HG02943 (cell line): ENCODE results near the gene PCDHGA4.
A peak's percentile ranks its signal among the peaks of the same experiment; 100 is the strongest.
"Not testable (repeated sequence)": the region's sequence is repeated elsewhere in the genome, so short reads cannot be mapped to it uniquely, and the experiment has no call there.

Experiments
- ATAC-seq: cut with Tn5 transposase; IDR thresholded peaks from one replicate; pipeline ENCODE4 v1.9.1; 2021; ENCODE audit warnings: mild to moderate bottlenecking, low read depth, moderate library complexity; ENCODE audit not compliant: unreplicated experiment

Gene PCDHGA4

DNA sequence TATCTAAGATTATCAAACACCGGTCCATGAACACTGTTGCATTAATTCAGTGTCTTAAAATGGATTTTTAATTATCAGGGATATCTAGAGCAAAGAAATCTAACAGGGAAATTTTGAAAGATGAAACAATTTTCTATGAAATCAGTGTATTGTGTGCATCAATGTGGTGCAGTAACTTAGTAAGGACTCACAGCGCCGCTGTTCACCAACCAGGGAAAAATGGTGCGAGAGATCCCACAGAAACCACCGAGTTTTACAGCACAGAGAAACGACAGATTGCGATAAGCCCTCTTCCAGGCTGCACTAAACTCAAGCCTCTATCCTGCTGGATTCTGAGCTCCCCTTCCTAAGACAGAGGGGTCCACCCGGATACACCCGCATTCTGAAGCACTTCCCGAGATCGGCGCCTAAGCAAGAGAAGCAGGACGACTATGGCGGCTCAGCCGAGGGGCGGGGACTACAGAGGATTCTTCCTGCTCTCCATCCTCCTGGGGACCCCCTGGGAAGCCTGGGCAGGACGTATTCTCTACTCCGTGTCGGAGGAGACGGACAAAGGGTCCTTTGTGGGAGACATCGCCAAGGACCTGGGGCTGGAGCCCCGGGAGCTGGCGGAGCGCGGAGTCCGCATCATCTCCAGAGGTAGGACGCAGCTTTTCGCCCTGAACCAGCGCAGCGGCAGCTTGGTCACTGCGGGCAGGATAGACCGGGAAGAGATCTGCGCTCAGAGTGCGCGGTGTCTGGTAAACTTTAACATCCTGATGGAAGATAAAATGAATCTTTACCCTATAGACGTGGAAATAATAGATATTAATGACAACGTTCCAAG, 27.9 kb downstream of the PCDHGA4 start, which contains the start of gene PCDHGA7:
Gene PCDHGA7, plus strand, starts transcription at position 274 of the 826 bp plus-strand sequence. Its CDS starts 158 bp downstream, at position 432.
- ATAC-seq = no peak

DNA sequence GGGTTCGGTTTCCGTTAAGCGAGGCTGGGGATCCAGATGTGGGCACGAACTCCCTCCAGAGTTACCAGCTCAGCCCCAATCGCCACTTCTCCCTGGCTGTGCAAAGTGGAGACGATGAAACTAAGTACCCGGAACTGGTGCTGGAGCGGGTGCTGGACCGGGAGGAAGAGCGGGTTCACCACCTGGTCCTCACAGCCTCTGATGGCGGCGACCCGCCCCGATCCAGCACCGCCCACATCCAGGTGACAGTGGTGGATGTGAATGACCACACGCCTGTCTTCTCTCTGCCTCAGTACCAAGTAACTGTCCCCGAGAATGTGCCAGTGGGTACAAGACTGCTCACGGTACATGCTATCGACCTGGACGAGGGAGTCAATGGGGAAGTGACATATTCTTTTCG, 28.5 kb downstream of the PCDHGA4 start:
- ATAC-seq = no peak

DNA sequence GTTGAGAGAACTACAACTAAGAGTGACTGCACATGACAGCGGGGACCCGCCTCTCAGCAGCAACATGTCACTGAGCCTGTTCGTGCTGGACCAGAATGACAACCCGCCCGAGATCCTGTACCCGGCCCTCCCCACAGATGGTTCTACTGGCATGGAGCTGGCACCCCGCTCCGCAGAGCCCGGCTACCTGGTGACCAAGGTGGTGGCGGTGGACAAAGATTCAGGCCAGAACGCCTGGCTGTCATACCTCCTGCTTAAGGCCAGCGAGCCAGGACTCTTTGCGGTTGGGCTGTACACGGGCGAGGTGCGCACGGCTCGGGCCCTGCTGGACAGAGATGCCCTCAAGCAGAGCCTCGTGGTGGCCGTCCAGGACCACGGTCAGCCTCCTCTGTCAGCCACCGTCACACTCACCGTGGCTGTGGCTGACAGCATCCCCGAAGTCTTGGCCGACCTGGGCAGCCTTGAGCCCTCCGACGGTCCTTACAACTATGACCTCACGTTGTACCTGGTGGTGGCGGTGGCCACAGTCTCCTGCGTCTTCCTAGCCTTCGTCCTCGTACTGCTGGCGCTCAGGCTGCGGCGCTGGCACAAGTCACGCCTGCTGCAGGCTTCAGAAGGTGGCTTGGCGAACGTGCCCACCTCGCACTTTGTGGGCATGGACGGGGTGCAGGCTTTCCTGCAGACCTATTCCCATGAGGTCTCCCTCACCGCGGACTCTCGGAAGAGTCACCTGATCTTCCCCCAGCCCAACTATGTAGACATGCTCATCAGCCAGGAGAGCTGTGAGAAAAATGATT, 29.8 kb downstream of the PCDHGA4 start:
- no peak for ATAC-seq

DNA sequence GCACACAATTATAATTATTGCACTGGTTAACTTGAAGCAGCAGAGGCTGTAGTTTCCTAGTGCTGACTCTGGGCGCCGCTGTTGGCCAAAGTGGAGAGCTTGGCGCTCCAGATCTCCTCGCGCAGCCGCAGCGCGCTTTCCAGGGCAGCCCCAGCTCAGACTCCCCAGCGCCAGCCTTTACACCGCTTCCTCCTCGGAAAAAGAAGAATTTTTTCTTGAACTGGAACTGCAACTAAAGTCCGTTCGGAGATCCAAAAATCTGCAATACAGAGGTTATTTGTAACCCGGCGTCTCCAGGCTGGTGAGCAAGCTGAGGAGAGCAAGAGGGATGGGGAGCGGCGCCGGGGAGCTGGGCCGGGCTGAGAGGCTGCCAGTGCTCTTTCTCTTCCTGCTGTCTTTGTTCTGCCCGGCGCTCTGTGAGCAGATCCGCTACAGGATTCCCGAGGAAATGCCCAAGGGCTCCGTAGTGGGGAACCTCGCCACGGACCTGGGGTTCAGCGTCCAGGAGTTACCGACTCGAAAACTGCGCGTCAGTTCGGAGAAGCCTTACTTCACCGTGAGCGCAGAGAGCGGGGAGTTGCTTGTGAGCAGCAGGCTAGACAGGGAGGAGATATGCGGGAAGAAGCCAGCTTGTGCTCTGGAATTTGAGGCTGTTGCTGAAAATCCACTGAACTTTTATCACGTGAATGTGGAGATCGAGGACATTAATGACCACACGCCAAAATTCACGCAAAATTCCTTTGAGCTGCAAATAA, 32.9 kb downstream of the PCDHGA4 start, which contains the start of gene PCDHGB4:
Gene PCDHGB4, plus strand, starts transcription at position 142 of the 755 bp plus-strand sequence. Its CDS starts 187 bp downstream, at position 329.
- peak; percentile 94 for ATAC-seq

DNA sequence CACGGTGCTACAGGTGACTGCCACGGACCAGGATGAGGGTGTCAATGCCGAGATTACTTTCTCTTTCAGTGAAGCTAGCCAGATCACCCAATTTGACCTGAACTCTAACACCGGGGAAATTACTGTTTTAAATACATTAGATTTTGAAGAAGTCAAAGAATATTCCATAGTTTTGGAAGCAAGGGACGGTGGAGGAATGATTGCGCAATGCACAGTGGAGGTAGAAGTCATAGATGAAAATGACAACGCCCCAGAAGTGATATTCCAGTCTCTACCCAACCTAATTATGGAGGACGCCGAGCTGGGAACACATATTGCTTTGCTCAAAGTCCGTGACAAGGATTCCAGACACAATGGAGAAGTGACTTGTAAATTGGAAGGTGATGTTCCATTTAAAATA, 33.8 kb downstream of the PCDHGA4 start:
- ATAC-seq = no peak

DNA sequence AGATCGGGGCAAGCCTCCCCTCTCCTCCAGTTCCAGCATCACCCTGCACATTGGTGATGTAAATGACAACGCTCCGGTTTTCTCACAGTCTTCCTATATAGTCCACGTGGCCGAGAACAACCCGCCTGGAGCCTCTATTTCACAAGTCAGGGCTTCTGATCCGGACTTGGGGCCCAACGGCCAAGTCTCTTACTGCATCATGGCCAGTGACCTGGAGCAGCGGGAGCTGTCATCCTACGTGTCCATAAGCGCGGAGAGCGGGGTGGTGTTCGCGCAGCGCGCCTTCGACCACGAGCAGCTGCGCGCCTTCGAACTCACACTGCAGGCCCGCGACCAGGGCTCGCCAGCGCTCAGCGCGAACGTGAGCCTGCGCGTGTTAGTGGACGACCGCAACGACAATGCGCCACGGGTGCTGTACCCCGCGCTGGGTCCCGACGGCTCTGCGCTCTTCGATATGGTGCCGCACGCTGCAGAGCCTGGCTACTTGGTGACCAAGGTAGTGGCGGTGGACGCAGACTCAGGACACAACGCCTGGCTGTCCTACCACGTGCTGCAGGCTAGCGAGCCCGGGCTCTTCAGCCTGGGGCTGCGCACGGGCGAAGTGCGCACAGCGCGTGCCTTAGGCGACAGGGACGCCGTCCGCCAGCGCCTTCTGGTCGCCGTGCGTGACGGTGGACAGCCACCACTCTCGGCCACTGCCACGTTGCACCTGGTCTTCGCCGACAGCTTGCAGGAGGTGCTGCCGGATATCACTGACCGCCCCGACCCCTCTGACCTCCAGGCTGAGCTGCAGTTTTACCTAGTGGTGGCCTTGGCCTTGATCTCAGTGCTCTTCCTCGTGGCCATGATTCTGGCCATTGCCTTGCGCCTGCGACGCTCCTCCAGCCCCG, 34.6 kb downstream of the PCDHGA4 start:
- ATAC-seq = no peak

DNA sequence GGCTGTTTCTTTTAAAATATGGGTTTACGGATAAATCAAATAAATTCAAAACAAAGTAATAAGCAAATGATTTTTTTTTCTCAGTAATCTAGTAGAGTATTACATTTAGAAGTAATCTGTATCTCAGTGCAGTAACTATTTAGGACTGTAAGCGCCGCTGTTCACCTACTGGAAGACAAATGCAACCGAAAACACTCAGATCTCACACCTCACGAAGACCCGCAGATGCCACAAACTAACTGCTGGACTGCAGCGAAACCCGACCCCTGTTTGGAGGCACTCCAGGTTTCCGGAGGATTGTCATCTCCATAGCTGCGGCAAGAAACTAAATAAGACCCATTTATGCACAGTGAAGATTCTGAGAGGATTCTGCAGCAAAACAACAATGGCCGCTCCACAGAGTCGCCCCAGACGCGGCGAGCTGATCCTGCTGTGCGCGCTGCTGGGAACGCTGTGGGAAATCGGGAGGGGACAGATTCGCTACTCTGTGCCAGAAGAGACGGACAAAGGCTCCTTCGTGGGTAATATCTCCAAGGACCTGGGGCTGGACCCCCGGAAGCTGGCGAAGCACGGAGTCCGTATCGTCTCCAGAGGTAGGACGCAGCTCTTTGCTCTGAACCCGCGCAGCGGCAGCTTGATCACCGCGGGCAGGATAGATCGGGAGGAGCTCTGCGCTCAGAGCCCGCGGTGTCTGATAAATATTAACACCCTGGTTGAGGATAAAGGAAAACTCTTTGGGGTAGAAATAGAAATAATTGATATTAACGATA, 37.8 kb downstream of the PCDHGA4 start, which contains the start of gene PCDHGA8:
Gene PCDHGA8, plus strand, starts transcription at position 205 of the 770 bp plus-strand sequence. Its CDS starts 181 bp downstream, at position 386.
- ATAC-seq = no peak

DNA sequence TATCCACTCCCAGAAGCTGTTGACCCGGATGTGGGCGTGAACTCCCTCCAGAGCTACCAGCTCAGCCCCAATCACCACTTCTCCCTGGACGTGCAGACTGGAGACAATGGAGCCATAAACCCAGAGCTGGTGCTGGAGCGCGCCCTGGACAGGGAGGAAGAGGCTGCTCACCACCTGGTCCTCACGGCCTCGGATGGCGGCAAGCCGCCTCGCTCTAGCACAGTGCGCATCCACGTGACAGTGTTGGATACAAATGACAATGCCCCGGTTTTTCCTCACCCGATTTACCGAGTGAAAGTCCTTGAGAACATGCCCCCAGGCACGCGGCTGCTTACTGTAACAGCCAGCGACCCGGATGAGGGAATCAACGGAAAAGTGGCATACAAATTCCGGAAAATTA, 38.4 kb downstream of the PCDHGA4 start:
- no peak for ATAC-seq

DNA sequence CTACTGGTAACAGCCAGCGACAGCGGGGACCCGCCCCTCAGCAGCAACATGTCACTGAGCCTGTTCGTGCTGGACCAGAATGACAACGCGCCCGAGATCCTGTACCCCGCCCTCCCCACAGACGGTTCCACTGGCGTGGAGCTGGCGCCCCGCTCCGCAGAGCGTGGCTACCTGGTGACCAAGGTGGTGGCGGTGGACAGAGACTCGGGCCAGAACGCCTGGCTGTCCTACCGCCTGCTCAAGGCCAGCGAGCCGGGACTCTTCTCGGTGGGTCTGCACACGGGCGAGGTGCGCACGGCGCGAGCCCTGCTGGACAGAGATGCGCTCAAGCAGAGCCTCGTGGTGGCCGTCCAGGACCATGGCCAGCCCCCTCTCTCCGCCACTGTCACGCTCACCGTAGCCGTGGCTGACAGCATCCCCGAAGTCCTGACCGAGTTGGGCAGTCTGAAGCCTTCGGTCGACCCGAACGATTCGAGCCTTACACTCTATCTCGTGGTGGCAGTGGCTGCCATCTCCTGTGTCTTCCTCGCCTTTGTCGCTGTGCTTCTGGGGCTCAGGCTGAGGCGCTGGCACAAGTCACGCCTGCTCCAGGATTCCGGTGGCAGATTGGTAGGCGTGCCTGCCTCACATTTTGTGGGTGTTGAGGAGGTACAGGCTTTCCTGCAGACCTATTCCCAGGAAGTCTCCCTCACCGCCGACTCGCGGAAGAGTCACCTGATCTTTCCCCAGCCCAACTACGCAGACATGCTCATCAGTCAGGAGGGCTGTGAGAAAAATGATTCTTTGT, 39.8 kb downstream of the PCDHGA4 start:
- not testable (repeated sequence) for ATAC-seq

DNA sequence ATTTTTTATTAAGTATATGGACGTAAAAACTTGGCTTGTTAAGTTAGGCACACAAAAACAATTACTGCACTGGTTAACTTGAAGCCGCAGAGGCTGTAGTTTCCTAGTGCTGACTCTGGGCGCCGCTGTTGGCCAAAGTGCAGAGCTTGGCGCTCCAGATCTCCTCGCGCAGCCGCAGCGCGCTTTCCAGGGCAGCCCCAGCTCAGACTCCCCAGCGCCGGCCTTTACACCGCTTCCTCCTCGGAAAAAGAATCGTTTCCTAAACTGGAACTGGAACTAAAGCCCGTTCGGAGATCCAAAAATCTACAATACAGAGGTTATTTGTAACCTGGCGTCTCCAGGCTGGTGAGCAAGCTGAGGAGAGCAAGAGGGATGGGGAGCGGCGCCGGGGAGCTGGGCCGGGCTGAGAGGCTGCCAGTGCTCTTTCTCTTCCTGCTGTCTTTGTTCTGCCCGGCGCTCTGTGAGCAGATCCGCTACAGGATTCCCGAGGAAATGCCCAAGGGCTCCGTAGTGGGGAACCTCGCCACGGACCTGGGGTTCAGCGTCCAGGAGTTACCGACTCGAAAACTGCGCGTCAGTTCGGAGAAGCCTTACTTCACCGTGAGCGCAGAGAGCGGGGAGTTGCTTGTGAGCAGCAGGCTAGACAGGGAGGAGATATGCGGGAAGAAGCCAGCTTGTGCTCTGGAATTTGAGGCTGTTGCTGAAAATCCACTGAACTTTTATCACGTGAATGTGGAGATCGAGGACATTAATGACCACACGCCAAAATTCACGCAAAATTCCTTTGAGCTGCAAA, 43.1 kb downstream of the PCDHGA4 start, which contains the start of gene PCDHGB5:
Gene PCDHGB5, plus strand, starts transcription at position 192 of the 796 bp plus-strand sequence. Its CDS starts 181 bp downstream, at position 373.
- not testable (repeated sequence) for ATAC-seq

DNA sequence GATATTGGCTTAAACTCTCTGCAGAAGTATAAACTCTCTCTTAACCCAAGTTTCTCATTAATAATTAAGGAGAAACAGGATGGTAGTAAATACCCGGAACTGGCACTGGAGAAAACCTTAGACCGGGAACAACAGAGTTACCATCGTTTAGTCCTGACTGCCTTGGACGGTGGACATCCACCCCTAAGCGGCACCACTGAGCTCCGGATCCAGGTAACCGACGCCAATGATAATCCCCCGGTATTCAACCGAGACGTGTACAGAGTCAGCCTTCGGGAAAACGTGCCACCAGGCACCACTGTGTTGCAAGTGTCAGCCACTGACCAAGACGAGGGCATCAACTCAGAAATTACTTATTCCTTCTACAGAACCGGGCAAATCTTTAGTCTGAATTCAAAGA, 43.8 kb downstream of the PCDHGA4 start:
- no peak for ATAC-seq

DNA sequence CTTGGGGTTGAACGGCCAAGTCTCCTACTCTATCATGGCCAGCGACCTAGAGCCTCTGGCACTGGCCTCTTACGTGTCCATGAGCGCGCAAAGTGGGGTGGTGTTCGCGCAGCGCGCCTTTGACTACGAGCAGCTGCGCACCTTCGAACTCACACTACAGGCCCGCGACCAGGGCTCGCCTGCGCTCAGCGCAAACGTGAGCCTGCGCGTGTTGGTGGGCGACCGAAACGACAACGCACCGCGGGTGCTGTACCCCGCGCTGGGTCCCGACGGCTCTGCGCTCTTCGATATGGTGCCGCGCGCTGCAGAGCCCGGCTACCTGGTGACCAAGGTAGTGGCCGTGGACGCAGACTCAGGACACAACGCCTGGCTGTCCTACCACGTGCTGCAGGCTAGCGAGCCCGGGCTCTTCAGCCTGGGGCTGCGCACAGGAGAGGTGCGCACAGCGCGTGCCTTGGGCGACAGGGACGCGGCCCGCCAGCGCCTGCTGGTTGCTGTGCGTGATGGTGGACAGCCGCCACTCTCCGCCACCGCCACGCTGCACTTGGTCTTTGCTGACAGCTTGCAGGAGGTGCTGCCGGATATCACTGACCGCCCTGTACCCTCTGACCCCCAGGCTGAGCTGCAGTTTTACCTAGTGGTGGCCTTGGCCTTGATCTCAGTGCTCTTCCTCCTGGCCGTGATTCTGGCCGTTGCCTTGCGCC, 44.9 kb downstream of the PCDHGA4 start:
- no peak for ATAC-seq

DNA sequence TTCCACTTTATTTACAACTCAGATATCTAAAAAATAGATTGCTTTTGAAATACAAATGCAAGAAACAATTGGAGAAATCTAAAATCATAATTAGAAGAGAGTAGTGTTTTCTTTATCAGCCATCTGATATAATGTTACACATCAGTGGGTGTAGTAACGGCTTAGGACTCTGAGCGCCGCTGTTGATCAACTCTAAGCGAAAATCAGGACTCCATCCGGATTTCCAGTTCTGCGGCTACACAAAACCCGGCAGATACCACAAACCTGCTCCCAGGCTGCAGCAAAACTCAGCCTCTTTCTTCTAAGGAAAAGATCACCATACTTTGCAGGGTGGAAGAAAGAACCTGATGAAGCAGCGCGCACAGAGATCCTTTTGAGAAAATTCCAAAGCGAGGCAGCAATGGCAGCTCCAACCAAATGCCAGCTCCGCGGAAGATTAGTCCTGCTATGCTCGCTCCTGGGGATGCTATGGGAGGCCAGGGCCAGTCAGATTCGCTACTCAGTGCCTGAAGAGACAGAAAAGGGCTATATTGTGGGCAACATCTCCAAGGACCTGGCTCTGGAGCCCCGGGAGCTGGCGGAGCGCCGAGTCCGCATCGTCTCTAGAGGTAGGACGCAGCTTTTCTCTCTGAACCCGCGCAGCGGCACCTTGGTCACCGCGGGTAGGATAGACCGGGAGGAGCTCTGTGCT, 47.9 kb downstream of the PCDHGA4 start, which contains the start of gene PCDHGA9:
Gene PCDHGA9, plus strand, starts transcription at position 226 of the 691 bp plus-strand sequence. Its CDS starts 175 bp downstream, at position 401.
- ATAC-seq = no peak

DNA sequence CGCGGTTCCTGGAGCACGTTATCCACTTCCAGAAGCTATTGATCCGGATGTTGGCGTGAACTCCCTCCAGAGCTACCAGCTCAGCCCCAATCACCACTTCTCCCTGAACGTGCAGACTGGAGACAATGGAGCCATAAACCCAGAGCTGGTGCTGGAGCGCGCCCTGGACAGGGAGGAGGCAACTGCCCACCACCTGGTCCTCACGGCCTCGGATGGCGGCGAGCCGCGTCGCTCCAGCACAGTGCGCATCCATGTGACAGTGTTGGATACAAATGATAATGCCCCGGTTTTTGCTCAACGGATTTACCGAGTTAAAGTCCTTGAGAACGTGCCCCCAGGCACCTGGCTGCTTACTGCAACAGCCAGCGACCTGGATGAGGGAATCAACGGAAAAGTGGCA, 48.6 kb downstream of the PCDHGA4 start:
- ATAC-seq = no peak
